ENCODE measurements around the gene CNOT2.

The CNOT2 gene

DNA sequence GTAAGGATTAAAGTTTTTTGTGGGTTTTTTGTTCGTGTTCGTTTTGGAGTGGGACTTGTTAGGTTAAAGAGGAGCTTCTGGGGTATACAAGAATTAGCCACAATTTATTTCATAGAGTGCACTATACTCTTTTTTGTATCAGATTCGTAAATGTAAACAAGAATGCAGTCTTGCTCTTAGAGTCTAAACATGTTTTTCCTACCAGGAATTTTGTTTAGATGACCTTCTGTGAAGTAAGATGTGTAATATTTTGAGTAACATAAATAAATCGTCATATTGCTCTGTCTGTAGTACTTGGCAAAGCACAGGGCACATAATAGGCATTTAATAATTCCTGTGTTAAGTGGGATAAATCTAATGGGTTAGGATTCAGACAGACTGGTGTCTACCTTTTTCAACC lies 9.6 kb downstream of the CNOT2 start (continued):
- TF ChIP-seq ISL1 (CRISPR knock-in tag; IDR thresholded peaks at IDR 0.05) (no peak), ZNF565 (CRISPR knock-in tag; conservative IDR thresholded peaks at IDR 0.05; ENCODE audit: low read depth) (no peak), RARB (CRISPR knock-in tag; IDR thresholded peaks at IDR 0.05) (no peak), PATZ1 (CRISPR knock-in tag; IDR thresholded peaks at IDR 0.05; ENCODE audit: borderline replicate concordance) (no peak), ZNF8 (CRISPR knock-in tag; IDR thresholded peaks at IDR 0.05) (no peak), OSR1 (CRISPR knock-in tag; IDR thresholded peaks at IDR 0.05) (no peak), TOX (CRISPR knock-in tag; IDR thresholded peaks at IDR 0.05; ENCODE audit: borderline replicate concordance) (no peak), ZNF70 (CRISPR knock-in tag; IDR thresholded peaks at IDR 0.05) (no peak), ZFP3 (CRISPR knock-in tag; IDR thresholded peaks at IDR 0.05) (no peak), ARNTL (CRISPR knock-in tag; IDR thresholded peaks at IDR 0.05; ENCODE audit: borderline replicate concordance, low read depth) (no peak), ZC3H10 (CRISPR knock-in tag; IDR thresholded peaks at IDR 0.05) (no peak)

DNA sequence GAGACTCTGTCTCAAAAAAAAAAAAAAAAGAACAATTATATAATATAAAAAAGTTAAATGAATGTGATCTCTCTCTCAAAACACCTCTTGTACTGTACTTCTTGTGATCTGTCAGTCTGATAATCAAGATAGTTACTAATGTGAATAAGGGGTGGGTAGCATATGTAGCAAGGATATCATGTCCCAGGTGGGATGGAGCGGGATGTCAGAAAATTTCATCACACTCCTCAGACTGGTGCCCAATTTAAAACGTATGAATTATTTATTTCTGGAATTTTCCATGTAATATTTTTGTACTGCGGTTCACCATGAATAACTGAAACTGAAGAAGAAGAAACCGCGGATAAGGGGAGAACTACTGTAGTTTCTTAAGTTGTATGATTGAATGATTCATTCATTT lies 11.0 kb downstream of the CNOT2 start:
- no peak for TF ChIP-seq GLIS3 (CRISPR knock-in tag; IDR thresholded peaks at IDR 0.05)
- TF ChIP-seq ESRRG (CRISPR knock-in tag; IDR thresholded peaks at IDR 0.05) = no peak
- TF ChIP-seq CSDC2 (CRISPR knock-in tag; IDR thresholded peaks at IDR 0.05) = no peak
- no peak for TF ChIP-seq ZNF8 (CRISPR knock-in tag; IDR thresholded peaks at IDR 0.05)
- TF ChIP-seq BACH2 (CRISPR knock-in tag; IDR thresholded peaks at IDR 0.05; ENCODE audit: borderline replicate concordance) = no peak
- no peak for TF ChIP-seq ZFP3 (CRISPR knock-in tag; IDR thresholded peaks at IDR 0.05)
- TF ChIP-seq SNAI2 (CRISPR knock-in tag; IDR thresholded peaks at IDR 0.05) = no peak
- no peak for TF ChIP-seq CSRNP3 (CRISPR knock-in tag; IDR thresholded peaks at IDR 0.05)
- no peak for TF ChIP-seq OSR1 (CRISPR knock-in tag; IDR thresholded peaks at IDR 0.05)
- TF ChIP-seq, protein P1, sequence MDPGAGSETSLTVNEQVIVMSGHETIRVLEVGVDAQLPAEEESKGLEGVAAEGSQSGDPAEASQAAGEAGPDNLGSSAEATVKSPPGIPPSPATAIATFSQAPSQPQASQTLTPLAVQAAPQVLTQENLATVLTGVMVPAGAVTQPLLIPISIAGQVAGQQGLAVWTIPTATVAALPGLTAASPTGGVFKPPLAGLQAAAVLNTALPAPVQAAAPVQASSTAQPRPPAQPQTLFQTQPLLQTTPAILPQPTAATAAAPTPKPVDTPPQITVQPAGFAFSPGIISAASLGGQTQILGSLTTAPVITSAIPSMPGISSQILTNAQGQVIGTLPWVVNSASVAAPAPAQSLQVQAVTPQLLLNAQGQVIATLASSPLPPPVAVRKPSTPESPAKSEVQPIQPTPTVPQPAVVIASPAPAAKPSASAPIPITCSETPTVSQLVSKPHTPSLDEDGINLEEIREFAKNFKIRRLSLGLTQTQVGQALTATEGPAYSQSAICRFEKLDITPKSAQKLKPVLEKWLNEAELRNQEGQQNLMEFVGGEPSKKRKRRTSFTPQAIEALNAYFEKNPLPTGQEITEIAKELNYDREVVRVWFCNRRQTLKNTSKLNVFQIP (CRISPR knock-in tag; IDR thresholded peaks at IDR 0.05; ENCODE audit: borderline replicate concordance, low read depth) = no peak
- no peak for TF ChIP-seq ZC3H10 (CRISPR knock-in tag; IDR thresholded peaks at IDR 0.05)
- no peak for TF ChIP-seq ARNTL (CRISPR knock-in tag; IDR thresholded peaks at IDR 0.05; ENCODE audit: borderline replicate concordance, low read depth)
- ATAC-seq = no peak

GRCh38 chr12:70254846-70255245 lies 11.6 kb downstream of the CNOT2 start:
- ATAC-seq = peak; percentile 23; the same call in 2 of the 3 replicates
- TF ChIP-seq ZC3H10 (CRISPR knock-in tag; IDR thresholded peaks at IDR 0.05) = no peak
- no peak for TF ChIP-seq CREB5 (CRISPR knock-in tag; IDR thresholded peaks at IDR 0.05; ENCODE audit: low read depth)
- no peak for TF ChIP-seq ZNF565 (CRISPR knock-in tag; conservative IDR thresholded peaks at IDR 0.05; ENCODE audit: low read depth)
- TF ChIP-seq TCF4 (CRISPR knock-in tag; IDR thresholded peaks at IDR 0.05; ENCODE audit: borderline replicate concordance) = no peak
- TF ChIP-seq ISL1 (CRISPR knock-in tag; IDR thresholded peaks at IDR 0.05) = no peak
- TF ChIP-seq BACH2 (CRISPR knock-in tag; IDR thresholded peaks at IDR 0.05; ENCODE audit: borderline replicate concordance) = no peak
- TF ChIP-seq ZFP30 (CRISPR knock-in tag; IDR thresholded peaks at IDR 0.05) = no peak

DNA sequence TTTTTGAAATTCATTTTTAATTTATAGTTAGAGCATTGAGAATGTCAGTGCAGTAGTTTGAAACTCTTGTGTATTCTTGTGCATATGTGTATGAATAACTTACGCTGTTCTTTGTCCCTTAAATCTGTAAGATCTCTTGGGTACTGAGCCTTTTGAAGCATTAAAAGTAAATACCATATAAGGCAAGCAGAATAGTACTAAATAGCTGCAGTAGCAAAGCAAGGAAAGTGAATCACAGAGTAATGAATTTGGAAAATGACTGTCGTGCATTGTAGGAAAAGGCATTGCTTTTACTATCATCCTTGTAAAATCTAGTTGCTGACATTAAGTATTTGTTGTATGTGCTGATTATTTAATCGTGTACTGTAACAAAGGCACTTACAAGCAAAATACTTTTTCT lies 12.1 kb downstream of the CNOT2 start:
- peak; percentile 79 for ATAC-seq
- TF ChIP-seq BACH2 (CRISPR knock-in tag; IDR thresholded peaks at IDR 0.05; ENCODE audit: borderline replicate concordance) = no peak
- TF ChIP-seq CSDC2 (CRISPR knock-in tag; IDR thresholded peaks at IDR 0.05) = no peak
- TF ChIP-seq, protein P1 (CRISPR knock-in tag; IDR thresholded peaks at IDR 0.05; ENCODE audit: borderline replicate concordance, low read depth) = no peak
- no peak for TF ChIP-seq ZFP3 (CRISPR knock-in tag; IDR thresholded peaks at IDR 0.05)
- no peak for TF ChIP-seq TOX (CRISPR knock-in tag; IDR thresholded peaks at IDR 0.05; ENCODE audit: borderline replicate concordance)
- TF ChIP-seq CREB5 (CRISPR knock-in tag; IDR thresholded peaks at IDR 0.05; ENCODE audit: low read depth) = no peak
- no peak for TF ChIP-seq OSR1 (CRISPR knock-in tag; IDR thresholded peaks at IDR 0.05)
- no peak for TF ChIP-seq ZNF70 (CRISPR knock-in tag; IDR thresholded peaks at IDR 0.05)
- no peak for TF ChIP-seq GLIS3 (CRISPR knock-in tag; IDR thresholded peaks at IDR 0.05)
- no peak for TF ChIP-seq ZNF565 (CRISPR knock-in tag; conservative IDR thresholded peaks at IDR 0.05; ENCODE audit: low read depth)
- TF ChIP-seq, protein P2, sequence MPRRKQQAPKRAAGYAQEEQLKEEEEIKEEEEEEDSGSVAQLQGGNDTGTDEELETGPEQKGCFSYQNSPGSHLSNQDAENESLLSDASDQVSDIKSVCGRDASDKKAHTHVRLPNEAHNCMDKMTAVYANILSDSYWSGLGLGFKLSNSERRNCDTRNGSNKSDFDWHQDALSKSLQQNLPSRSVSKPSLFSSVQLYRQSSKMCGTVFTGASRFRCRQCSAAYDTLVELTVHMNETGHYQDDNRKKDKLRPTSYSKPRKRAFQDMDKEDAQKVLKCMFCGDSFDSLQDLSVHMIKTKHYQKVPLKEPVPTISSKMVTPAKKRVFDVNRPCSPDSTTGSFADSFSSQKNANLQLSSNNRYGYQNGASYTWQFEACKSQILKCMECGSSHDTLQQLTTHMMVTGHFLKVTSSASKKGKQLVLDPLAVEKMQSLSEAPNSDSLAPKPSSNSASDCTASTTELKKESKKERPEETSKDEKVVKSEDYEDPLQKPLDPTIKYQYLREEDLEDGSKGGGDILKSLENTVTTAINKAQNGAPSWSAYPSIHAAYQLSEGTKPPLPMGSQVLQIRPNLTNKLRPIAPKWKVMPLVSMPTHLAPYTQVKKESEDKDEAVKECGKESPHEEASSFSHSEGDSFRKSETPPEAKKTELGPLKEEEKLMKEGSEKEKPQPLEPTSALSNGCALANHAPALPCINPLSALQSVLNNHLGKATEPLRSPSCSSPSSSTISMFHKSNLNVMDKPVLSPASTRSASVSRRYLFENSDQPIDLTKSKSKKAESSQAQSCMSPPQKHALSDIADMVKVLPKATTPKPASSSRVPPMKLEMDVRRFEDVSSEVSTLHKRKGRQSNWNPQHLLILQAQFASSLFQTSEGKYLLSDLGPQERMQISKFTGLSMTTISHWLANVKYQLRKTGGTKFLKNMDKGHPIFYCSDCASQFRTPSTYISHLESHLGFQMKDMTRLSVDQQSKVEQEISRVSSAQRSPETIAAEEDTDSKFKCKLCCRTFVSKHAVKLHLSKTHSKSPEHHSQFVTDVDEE (CRISPR knock-in tag; IDR thresholded peaks at IDR 0.05) = no peak

Data from SK-N-SH treated with all-trans-retinoic acid at 6 μM for 48 hours (cell line).